Measurements from ENCODE around the gene GHSR. TPM values are rescaled to one million over a fixed set of nuclear protein-coding genes. Genes with fewer than 3 reads are reported as not detected.
A peak's percentile ranks its signal among the peaks of the same experiment; 100 is the strongest.

GHSR gene
- polyA plus RNA-seq, 1 of the 3 experiments (the other 2 are of a cell fraction): not detected

DNA sequence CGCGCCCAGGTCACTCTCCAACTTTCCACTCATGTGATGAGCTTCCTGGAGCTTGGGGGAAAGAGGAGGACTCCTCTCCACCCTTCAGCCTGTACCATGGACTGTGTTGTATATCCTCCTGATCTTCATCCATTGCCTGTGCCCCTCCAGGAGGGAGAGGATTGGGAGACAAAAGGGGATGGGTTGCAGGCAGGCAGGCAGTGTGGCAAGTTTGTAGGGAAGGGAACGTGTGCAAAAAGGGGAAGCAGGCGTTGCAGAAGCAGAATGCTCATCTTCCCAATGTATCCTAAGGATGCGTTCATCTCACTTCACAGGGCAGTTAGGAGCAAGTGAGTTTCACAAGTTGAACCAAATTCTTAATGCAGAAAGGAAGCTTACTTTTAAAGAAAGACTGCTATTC, 28.1 kb upstream of the GHSR start:
- Histone ChIP-seq H3K4me3 (ENCODE audit: low read depth in 2 of 2, low read length in 1 of 2) (peak overlapping the region in 1 of 2 experiments; percentile 70; a peak in 3 of 4 replicates), H4K20me1 (ENCODE audit: insufficient read depth) (no peaks in the 10 kb centered on the region), H3K9me3 (peaks cover 6% of the 10 kb centered on the region; the same call in 1 of the 2 replicates), H3K9ac (no peak overlapping the region), H3K9me2 (no peaks in the 10 kb centered on the region), H3K27me3 (ENCODE audit: insufficient read depth) (no peaks in the 10 kb centered on the region), H3K4me1 (ENCODE audit: control insufficient read depth in 1 of 2, insufficient read depth in 2 of 2, low read depth in 1 of 2, low read length in 1 of 2) (no peaks in the 10 kb centered on the region; a peak in 1 of 4 replicates), H3K27ac (ENCODE audit: low read depth in 2 of 2, low read length in 1 of 2) (no peak overlapping the region), H3K36me3 (replicated peaks in 1 of 2; ENCODE audit: control insufficient read depth in 1 of 2, insufficient read depth in 2 of 2, low read length in 1 of 2) (no peaks in the 10 kb centered on the region), H3K4me2 (peak overlapping the region; percentile 80), H3F3A (replicated peaks; ENCODE audit: insufficient read depth) (no peaks in the 10 kb centered on the region), H2AFZ (ENCODE audit: low read depth) (peak overlapping the region; percentile 93), H3K79me2 (ENCODE audit: insufficient read depth) (no peaks in the 10 kb centered on the region)
- TF ChIP-seq GATA2 (CRISPR knock-in tag; IDR thresholded peaks at IDR 0.05) (no peak), CTCF (IDR thresholded peaks at IDR 0.05) (no peak), POLR2AphosphoS5 (IDR thresholded peaks at IDR 0.05; ENCODE audit: low read depth, low read length) (no peak), ELF1 (IDR thresholded peaks at IDR 0.05) (no peak), TAF1 (IDR thresholded peaks at IDR 0.05; ENCODE audit: borderline replicate concordance, low read depth, low read length) (no peak), FOXM1 (IDR thresholded peaks at IDR 0.05; ENCODE audit: low read depth) (no peak)
- TF ChIP-seq, protein P1, sequence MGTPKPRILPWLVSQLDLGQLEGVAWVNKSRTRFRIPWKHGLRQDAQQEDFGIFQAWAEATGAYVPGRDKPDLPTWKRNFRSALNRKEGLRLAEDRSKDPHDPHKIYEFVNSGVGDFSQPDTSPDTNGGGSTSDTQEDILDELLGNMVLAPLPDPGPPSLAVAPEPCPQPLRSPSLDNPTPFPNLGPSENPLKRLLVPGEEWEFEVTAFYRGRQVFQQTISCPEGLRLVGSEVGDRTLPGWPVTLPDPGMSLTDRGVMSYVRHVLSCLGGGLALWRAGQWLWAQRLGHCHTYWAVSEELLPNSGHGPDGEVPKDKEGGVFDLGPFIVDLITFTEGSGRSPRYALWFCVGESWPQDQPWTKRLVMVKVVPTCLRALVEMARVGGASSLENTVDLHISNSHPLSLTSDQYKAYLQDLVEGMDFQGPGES (IDR thresholded peaks at IDR 0.05; ENCODE audit: low read depth, low read length): no peak
- TF ChIP-seq, protein P2, sequence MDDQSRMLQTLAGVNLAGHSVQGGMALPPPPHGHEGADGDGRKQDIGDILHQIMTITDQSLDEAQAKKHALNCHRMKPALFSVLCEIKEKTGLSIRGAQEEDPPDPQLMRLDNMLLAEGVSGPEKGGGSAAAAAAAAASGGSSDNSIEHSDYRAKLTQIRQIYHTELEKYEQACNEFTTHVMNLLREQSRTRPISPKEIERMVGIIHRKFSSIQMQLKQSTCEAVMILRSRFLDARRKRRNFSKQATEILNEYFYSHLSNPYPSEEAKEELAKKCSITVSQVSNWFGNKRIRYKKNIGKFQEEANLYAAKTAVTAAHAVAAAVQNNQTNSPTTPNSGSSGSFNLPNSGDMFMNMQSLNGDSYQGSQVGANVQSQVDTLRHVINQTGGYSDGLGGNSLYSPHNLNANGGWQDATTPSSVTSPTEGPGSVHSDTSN (IDR thresholded peaks at IDR 0.05): no peak
- 92% methylated on average over 3 of the region's 5 CpGs for WGBS (ENCODE audit: low lambda C conversion rate)
- ChIA-PET POLR2A (no interaction called here), CTCF (interaction anchor here (0.6 to 3.6 kb wide), 18 partner anchors 10 to 1515 kb away, joined by 3 to 27 read pairs (median 3); no protein-coding TSS in a partner anchor)
- no peak for DNase-seq

DNA sequence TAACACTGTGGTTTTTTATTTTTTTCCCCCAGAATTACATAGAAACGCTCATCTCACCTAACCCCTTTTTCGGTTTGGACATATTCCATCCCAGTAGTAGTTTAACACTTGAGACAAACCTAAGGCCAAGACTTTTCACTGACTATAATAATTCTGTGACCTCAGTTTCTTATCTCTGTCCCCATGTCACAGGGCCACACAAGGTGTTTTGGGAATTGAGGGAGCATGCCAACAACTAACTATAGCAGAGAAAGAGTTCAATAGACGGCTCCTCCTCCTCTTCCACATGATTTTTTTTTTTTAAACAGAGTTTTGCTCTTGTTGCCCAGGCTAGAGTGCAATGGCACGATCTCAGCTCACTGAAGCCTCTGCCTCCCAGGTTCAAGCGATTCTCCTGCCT, 27.4 kb upstream of the GHSR start:
- Histone ChIP-seq H3K36me3 (replicated peaks in 1 of 2; ENCODE audit: control insufficient read depth in 1 of 2, insufficient read depth in 2 of 2, low read length in 1 of 2) (no peaks in the 10 kb centered on the region), H3K9ac (no peak overlapping the region), H3K9me2 (no peaks in the 10 kb centered on the region), H3K4me2 (no peak overlapping the region), H4K20me1 (ENCODE audit: insufficient read depth) (no peaks in the 10 kb centered on the region), H3K79me2 (ENCODE audit: insufficient read depth) (no peaks in the 10 kb centered on the region), H3K4me3 (ENCODE audit: low read depth in 2 of 2, low read length in 1 of 2) (no peak overlapping the region), H3K27ac (ENCODE audit: low read depth in 2 of 2, low read length in 1 of 2) (no peak overlapping the region), H2AFZ (ENCODE audit: low read depth) (no peak overlapping the region), H3K27me3 (ENCODE audit: insufficient read depth) (no peaks in the 10 kb centered on the region), H3K9me3 (peaks cover 6% of the 10 kb centered on the region; the same call in 1 of the 2 replicates), H3K4me1 (ENCODE audit: control insufficient read depth in 1 of 2, insufficient read depth in 2 of 2, low read depth in 1 of 2, low read length in 1 of 2) (no peaks in the 10 kb centered on the region; a peak in 1 of 4 replicates), H3F3A (replicated peaks; ENCODE audit: insufficient read depth) (no peaks in the 10 kb centered on the region)
- no peak for DNase-seq
- POLR2A ChIA-PET: no interaction called here
- TF ChIP-seq, protein P3, sequence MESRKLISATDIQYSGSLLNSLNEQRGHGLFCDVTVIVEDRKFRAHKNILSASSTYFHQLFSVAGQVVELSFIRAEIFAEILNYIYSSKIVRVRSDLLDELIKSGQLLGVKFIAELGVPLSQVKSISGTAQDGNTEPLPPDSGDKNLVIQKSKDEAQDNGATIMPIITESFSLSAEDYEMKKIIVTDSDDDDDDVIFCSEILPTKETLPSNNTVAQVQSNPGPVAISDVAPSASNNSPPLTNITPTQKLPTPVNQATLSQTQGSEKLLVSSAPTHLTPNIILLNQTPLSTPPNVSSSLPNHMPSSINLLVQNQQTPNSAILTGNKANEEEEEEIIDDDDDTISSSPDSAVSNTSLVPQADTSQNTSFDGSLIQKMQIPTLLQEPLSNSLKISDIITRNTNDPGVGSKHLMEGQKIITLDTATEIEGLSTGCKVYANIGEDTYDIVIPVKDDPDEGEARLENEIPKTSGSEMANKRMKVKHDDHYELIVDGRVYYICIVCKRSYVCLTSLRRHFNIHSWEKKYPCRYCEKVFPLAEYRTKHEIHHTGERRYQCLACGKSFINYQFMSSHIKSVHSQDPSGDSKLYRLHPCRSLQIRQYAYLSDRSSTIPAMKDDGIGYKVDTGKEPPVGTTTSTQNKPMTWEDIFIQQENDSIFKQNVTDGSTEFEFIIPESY (IDR thresholded peaks at IDR 0.05; ENCODE audit: borderline replicate concordance, low read depth): no peak
- WGBS (ENCODE audit: low lambda C conversion rate): 97% methylated on average over 5 of the region's 5 CpGs
- CTCF ChIA-PET: interaction anchor here (0.8 to 3.6 kb wide), 5 partner anchors 14 to 1426 kb away, joined by 3 to 27 read pairs (median 3); no protein-coding TSS in a partner anchor

All from SK-N-SH (cell line).